HepG2 (cell line): ENCODE data around the gene NSMCE1. TPM values are rescaled to one million over a fixed set of nuclear protein-coding genes. Genes with fewer than 3 reads are reported as not detected.

Experiments
- CCAR2 ChIP-seq: fragments of 200-400 bp; formaldehyde crosslinking; optimal IDR thresholded peaks from 2 replicates; pipeline ENCODE3; 2018; ENCODE audit warnings: low read depth, mild to moderate bottlenecking, low read length, moderate library complexity
- CEBPB ChIP-seq: IDR thresholded peaks from 2 replicates; pipeline ENCODE4 v1.6.1; 2011; ENCODE audit warnings: low read depth, low read length, improper control_type of control experiment, borderline replicate concordance
- FOSL1 ChIP-seq: sonication (generic); formaldehyde crosslinking; IDR thresholded peaks from 2 replicates; pipeline ENCODE4 v1.9.0; 2021; ENCODE audit warnings: missing genetic modification reagents, borderline replicate concordance
- GLMP ChIP-seq: sonication (generic); formaldehyde crosslinking; IDR thresholded peaks from 2 replicates; pipeline ENCODE4 v1.9.0; 2021; ENCODE audit warnings: missing genetic modification reagents, mild to moderate bottlenecking, borderline replicate concordance
- MED1 ChIP-seq: sonication (generic); formaldehyde crosslinking; IDR thresholded peaks from 2 replicates; pipeline ENCODE4 v1.4.0; 2020; ENCODE audit warnings: missing genetic modification reagents
- MXD1 ChIP-seq: sonication (generic); formaldehyde crosslinking; IDR thresholded peaks from 2 replicates; pipeline ENCODE4 v1.4.0; 2020; ENCODE audit warnings: mild to moderate bottlenecking, missing genetic modification reagents
- NR2F2 ChIP-seq: IDR thresholded peaks from 2 replicates; pipeline ENCODE4 v1.6.1; 2012; ENCODE audit warnings: low read depth, inconsistent platforms, borderline replicate concordance
- PHF20 ChIP-seq: sonication (generic); formaldehyde crosslinking; IDR thresholded peaks from 2 replicates; pipeline ENCODE4 v1.5.0; 2020; ENCODE audit warnings: mild to moderate bottlenecking, missing genetic modification reagents
- RAD21 ChIP-seq: fragments of 450-650 bp; formaldehyde crosslinking; IDR thresholded peaks from 2 replicates; pipeline ENCODE4 v1.5.0; 2020; ENCODE audit warnings: mild to moderate bottlenecking
- TBP ChIP-seq: sonication (generic); formaldehyde crosslinking; IDR thresholded peaks from 2 replicates; pipeline ENCODE4 v1.5.0; 2020; ENCODE audit warnings: missing genetic modification reagents
- THAP11 ChIP-seq: IDR thresholded peaks from 2 replicates; pipeline ENCODE4 v1.6.1; 2016; ENCODE audit warnings: missing biosample characterization, missing genetic modification reagents
- TRIM22 ChIP-seq: fragments of 450-650 bp; IDR thresholded peaks from 2 replicates; pipeline ENCODE4 v1.6.1; 2017
- ZC3H4 ChIP-seq: sonication (generic); formaldehyde crosslinking; IDR thresholded peaks from 2 replicates; pipeline ENCODE4 v1.4.0; 2020; ENCODE audit warnings: missing genetic modification reagents, borderline replicate concordance
- ZNF33B ChIP-seq: sonication (generic); formaldehyde crosslinking; IDR thresholded peaks from 2 replicates; pipeline ENCODE4 v1.5.1; 2020; ENCODE audit warnings: mild to moderate bottlenecking, missing genetic modification reagents
- ZNF549 ChIP-seq: sonication (generic); formaldehyde crosslinking; IDR thresholded peaks from 2 replicates; pipeline ENCODE4 v1.5.0; 2020; ENCODE audit warnings: missing genetic modification reagents
- ZNF550 ChIP-seq: sonication (generic); formaldehyde crosslinking; IDR thresholded peaks from 2 replicates; pipeline ENCODE4 v1.4.0; 2020; ENCODE audit warnings: mild to moderate bottlenecking, missing genetic modification reagents, borderline replicate concordance
- ZNF556 ChIP-seq: sonication (generic); formaldehyde crosslinking; IDR thresholded peaks from 2 replicates; pipeline ENCODE4 v1.4.0; 2020; ENCODE audit warnings: mild to moderate bottlenecking, missing genetic modification reagents, borderline replicate concordance
- ZNF615 ChIP-seq: sonication (generic); formaldehyde crosslinking; IDR thresholded peaks from 2 replicates; pipeline ENCODE4 v1.5.0; 2020; ENCODE audit warnings: mild to moderate bottlenecking, missing genetic modification reagents, borderline replicate concordance
- ZNF773 ChIP-seq: sonication (generic); formaldehyde crosslinking; IDR thresholded peaks from 2 replicates; pipeline ENCODE4 v1.4.0; 2020; ENCODE audit warnings: missing genetic modification reagents, borderline replicate concordance
- ZNF776 ChIP-seq: sonication (generic); formaldehyde crosslinking; IDR thresholded peaks from 2 replicates; pipeline ENCODE4 v1.4.0; 2020; ENCODE audit warnings: mild to moderate bottlenecking, missing genetic modification reagents
- polyA plus RNA-seq, 8 experiments: library from polyadenylated mRNA; depleted of rRNA in 3 of 8; stranded (reverse) in 7 of 8; unstranded in 1 of 8; fragments of >200 nt; fragmentation: Illumina TruSeq in 4 of 8; extraction: Trizol in 4 of 8; gene quantifications; 2 replicates each; pipeline versions ENCODE4 v1.2.1 to v1.2.3, GENCODE V29; 2011 to 2016; ENCODE audit warnings: low read depth in 4 of 8, missing spikeins in 1 of 8, mixed read lengths in 1 of 8; ENCODE audit not compliant: insufficient read depth in 1 of 8
- total RNA-seq, 5 experiments: library from RNA; depleted of rRNA; stranded (reverse); fragments of >200 nt; fragmentation: Illumina TruSeq; extraction: Trizol; gene quantifications; 2 replicates each; pipeline ENCODE4 v1.2.3, GENCODE V29; 2016; ENCODE audit warnings: low read depth in 1 of 5
- TF ChIP-seq, protein P1 (sequence below): sonication (generic); formaldehyde crosslinking; IDR thresholded peaks from 2 replicates; pipeline ENCODE4 v1.5.0; 2020; ENCODE audit warnings: missing genetic modification reagents
- TF ChIP-seq, protein P2 (sequence below): sonication (generic); formaldehyde crosslinking; IDR thresholded peaks from 2 replicates; pipeline ENCODE4 v1.5.0; 2020; ENCODE audit warnings: mild to moderate bottlenecking, missing genetic modification reagents, moderate library complexity
- TF ChIP-seq, protein P3 (sequence below): sonication (generic); formaldehyde crosslinking; IDR thresholded peaks from 2 replicates; pipeline ENCODE4 v1.5.0; 2020; ENCODE audit warnings: missing genetic modification reagents, mild to moderate bottlenecking, borderline replicate concordance

NSMCE1 gene
- total and polyA plus RNA-seq, 2 of the 13 experiments (the other 11 are each of a cell fraction or from before 2014, with no cell fraction given): 42.7 to 52.9 TPM

DNA sequence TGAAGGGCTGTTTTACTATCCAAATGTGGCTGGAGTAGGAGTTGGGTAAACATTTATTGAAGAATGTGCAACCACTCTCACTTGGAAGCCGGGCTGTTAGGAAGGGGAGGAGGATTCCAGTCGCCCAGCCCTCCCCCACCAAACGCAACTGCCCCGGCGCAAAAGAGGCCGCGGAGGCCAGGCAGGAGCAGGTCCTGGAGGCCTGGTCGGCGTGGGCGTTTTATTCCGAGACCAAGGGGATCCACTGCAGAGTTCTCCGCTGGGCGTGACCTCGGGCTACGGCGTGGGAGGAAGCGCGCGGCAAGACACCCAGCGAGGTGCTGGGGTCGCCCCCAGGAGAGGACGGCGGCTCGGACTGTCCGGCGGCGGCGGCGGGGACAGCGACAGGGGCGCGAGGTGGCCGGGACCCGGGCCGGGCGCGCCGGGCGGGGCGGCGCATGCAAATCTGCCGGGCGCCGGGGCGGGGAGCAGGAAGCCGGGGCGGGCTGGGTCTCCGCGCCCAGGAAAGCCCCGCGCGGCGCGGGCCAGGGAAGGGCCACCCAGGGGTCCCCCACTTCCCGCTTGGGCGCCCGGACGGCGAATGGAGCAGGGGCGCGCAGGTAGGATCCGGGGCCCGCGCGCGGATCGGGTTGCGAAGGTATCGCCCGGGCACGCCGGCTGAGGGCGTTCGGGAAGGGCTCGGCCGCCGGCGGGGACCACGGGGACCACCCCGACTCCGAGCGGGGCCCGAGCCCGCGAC is 45.0 kb upstream of the NSMCE1 start, which contains the start of gene IL4R (continued):
- TF ChIP-seq, protein P1, sequence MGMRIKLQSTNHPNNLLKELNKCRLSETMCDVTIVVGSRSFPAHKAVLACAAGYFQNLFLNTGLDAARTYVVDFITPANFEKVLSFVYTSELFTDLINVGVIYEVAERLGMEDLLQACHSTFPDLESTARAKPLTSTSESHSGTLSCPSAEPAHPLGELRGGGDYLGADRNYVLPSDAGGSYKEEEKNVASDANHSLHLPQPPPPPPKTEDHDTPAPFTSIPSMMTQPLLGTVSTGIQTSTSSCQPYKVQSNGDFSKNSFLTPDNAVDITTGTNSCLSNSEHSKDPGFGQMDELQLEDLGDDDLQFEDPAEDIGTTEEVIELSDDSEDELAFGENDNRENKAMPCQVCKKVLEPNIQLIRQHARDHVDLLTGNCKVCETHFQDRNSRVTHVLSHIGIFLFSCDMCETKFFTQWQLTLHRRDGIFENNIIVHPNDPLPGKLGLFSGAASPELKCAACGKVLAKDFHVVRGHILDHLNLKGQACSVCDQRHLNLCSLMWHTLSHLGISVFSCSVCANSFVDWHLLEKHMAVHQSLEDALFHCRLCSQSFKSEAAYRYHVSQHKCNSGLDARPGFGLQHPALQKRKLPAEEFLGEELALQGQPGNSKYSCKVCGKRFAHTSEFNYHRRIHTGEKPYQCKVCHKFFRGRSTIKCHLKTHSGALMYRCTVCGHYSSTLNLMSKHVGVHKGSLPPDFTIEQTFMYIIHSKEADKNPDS (CRISPR knock-in tag): no peak; the same call in 1 of the 2 replicates
- no peak for TF ChIP-seq ZC3H4 (CRISPR knock-in tag)
- peak; percentile 72; the same call in 1 of the 2 replicates for TF ChIP-seq CEBPB
- no peak for TF ChIP-seq TRIM22
- TF ChIP-seq, protein P2, sequence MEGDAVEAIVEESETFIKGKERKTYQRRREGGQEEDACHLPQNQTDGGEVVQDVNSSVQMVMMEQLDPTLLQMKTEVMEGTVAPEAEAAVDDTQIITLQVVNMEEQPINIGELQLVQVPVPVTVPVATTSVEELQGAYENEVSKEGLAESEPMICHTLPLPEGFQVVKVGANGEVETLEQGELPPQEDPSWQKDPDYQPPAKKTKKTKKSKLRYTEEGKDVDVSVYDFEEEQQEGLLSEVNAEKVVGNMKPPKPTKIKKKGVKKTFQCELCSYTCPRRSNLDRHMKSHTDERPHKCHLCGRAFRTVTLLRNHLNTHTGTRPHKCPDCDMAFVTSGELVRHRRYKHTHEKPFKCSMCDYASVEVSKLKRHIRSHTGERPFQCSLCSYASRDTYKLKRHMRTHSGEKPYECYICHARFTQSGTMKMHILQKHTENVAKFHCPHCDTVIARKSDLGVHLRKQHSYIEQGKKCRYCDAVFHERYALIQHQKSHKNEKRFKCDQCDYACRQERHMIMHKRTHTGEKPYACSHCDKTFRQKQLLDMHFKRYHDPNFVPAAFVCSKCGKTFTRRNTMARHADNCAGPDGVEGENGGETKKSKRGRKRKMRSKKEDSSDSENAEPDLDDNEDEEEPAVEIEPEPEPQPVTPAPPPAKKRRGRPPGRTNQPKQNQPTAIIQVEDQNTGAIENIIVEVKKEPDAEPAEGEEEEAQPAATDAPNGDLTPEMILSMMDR (CRISPR knock-in tag): no peak
- no peak for TF ChIP-seq GLMP
- TF ChIP-seq NR2F2: no peak
- peak; percentile 91 for TF ChIP-seq MXD1
- TF ChIP-seq TBP (CRISPR knock-in tag): no peak; the same call in 1 of the 2 replicates
- TF ChIP-seq RAD21 (CRISPR knock-in tag): peak; percentile 23
- TF ChIP-seq ZNF549: no peak
- TF ChIP-seq FOSL1 (CRISPR knock-in tag): no peak
- TF ChIP-seq MED1 (CRISPR knock-in tag): peak; percentile 63
- no peak for TF ChIP-seq ZNF615 (CRISPR knock-in tag)
- TF ChIP-seq THAP11 (CRISPR knock-in tag): peak; percentile 48
- TF ChIP-seq ZNF556 (CRISPR knock-in tag): no peak
- no peak for TF ChIP-seq PHF20 (CRISPR knock-in tag)
- TF ChIP-seq, protein P3, sequence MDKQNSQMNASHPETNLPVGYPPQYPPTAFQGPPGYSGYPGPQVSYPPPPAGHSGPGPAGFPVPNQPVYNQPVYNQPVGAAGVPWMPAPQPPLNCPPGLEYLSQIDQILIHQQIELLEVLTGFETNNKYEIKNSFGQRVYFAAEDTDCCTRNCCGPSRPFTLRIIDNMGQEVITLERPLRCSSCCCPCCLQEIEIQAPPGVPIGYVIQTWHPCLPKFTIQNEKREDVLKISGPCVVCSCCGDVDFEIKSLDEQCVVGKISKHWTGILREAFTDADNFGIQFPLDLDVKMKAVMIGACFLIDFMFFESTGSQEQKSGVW (CRISPR knock-in tag): no peak
- TF ChIP-seq ZNF33B (CRISPR knock-in tag): no peak; the same call in 1 of the 2 replicates
- no peak for TF ChIP-seq ZNF773 (CRISPR knock-in tag)
- no peak for TF ChIP-seq ZNF550
- peak; percentile 75; the same call in 1 of the 2 replicates for TF ChIP-seq ZNF776 (CRISPR knock-in tag)
- peak; percentile 47 for TF ChIP-seq CCAR2
